Parathyroid adenoma (tissue), 2 donors: ENCODE data around the gene RUNX2.

Source experiments
- H2AFZ ChIP-seq: fragments of 300-600 bp; sonication (generic); one replicate; pipeline ENCODE4 v1.7.0; 2017; ENCODE audit warnings: antibody characterized with exemption, mild to moderate bottlenecking
- H3K27ac ChIP-seq: fragments of 300-600 bp; sonication (generic); one replicate; pipeline ENCODE4 v1.7.0; 2017
- H3K27me3 ChIP-seq: fragments of 300-600 bp; sonication (generic); one replicate; pipeline ENCODE4 v1.7.0; 2017; ENCODE audit warnings: low read length; ENCODE audit not compliant: control insufficient read depth, insufficient read depth
- H3K36me3 ChIP-seq: fragments of 300-600 bp; sonication (generic); one replicate; pipeline ENCODE4 v1.7.0; 2017; ENCODE audit warnings: low read length; ENCODE audit not compliant: control insufficient read depth, insufficient read depth
- H3K4me1 ChIP-seq: fragments of 300-600 bp; sonication (generic); one replicate; pipeline ENCODE4 v1.7.0; 2017; ENCODE audit warnings: control low read depth
- H3K4me2 ChIP-seq: fragments of 300-600 bp; sonication (generic); one replicate; pipeline ENCODE4 v1.7.0; 2017; ENCODE audit warnings: low read length
- H3K4me3 ChIP-seq: fragments of 300-600 bp; sonication (generic); one replicate; pipeline ENCODE4 v1.7.0; 2017; ENCODE audit warnings: low read depth, low read length
- H3K79me2 ChIP-seq: fragments of 300-600 bp; sonication (generic); one replicate; pipeline ENCODE4 v1.7.0; 2017; ENCODE audit warnings: control low read depth
- H3K9ac ChIP-seq: fragments of 300-600 bp; sonication (generic); one replicate; pipeline ENCODE4 v1.7.0; 2017; ENCODE audit warnings: mild to moderate bottlenecking
- H3K9me3 ChIP-seq: fragments of 300-600 bp; sonication (generic); one replicate; pipeline ENCODE4 v1.7.0; 2017; ENCODE audit warnings: low read length; ENCODE audit not compliant: control insufficient read depth
- CTCF ChIP-seq: fragments of 300-600 bp; sonication (generic); IDR thresholded peaks from one replicate; pipeline ENCODE4 v1.7.0; 2017; ENCODE audit warnings: antibody characterized with exemption, mild to moderate bottlenecking
- donor health status: primary hyperparathyroidism.

RUNX2 gene

GRCh38 chr6:45568626-45569025 lies 240.5 kb downstream of the RUNX2 start:
- no peak overlapping the region for H2AFZ ChIP-seq
- no peaks in the 10 kb centered on the region for H3K9me3 ChIP-seq
- H3K27me3 ChIP-seq = no peaks in the 10 kb centered on the region
- H3K9ac ChIP-seq = no peak overlapping the region
- H3K27ac ChIP-seq = no peak overlapping the region
- H3K4me3 ChIP-seq = no peak overlapping the region
- H3K4me2 ChIP-seq = no peak overlapping the region
- H3K4me1 ChIP-seq = no peaks in the 10 kb centered on the region
- no peak for TF ChIP-seq CTCF
- no peaks in the 10 kb centered on the region for H3K36me3 ChIP-seq
- no peaks in the 10 kb centered on the region for H3K79me2 ChIP-seq

DNA sequence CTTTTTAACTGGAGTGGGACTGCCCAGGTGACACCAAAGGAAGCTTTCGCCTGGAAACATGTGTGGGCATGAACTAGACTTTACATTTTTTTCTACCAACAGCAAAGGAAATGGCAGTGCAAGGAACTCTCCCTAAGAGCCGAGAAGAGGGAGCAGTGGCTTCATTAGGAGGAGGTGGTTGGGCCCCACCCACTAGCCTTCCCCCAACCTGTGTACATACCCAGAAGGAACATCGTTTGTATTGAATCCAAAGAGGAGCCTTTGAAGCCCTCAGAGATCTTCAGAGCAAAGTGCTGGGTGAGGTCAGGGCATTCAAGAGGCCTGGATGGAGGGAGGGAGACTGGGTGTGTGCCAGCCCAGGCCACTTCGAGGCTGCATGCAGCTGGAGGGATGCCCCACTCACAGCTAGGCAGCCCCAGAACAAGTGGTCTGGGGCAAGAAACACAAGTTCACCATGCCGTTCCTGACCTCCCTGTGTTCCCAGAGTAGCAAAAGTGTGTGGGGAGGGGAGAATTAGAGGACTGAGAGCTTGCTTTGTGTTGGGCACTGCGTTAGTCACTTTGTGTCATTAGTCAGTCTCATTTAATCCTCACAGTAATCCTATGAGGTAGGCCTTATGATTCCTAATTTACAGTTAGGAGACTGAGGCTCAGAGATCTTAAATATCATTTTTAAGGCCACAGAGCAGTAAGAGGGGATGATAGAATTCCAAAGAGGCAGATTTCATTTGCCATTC lies 241.2 kb downstream of the RUNX2 start:
- no peaks in the 10 kb centered on the region for H3K27me3 ChIP-seq
- no peaks in the 10 kb centered on the region for H3K79me2 ChIP-seq
- H3K27ac ChIP-seq = no peak overlapping the region
- H3K36me3 ChIP-seq = no peaks in the 10 kb centered on the region
- H3K9ac ChIP-seq = no peak overlapping the region
- H3K4me3 ChIP-seq = no peak overlapping the region
- H2AFZ ChIP-seq = no peak overlapping the region
- no peaks in the 10 kb centered on the region for H3K4me1 ChIP-seq
- no peak for TF ChIP-seq CTCF
- no peak overlapping the region for H3K4me2 ChIP-seq
- H3K9me3 ChIP-seq = no peaks in the 10 kb centered on the region

DNA sequence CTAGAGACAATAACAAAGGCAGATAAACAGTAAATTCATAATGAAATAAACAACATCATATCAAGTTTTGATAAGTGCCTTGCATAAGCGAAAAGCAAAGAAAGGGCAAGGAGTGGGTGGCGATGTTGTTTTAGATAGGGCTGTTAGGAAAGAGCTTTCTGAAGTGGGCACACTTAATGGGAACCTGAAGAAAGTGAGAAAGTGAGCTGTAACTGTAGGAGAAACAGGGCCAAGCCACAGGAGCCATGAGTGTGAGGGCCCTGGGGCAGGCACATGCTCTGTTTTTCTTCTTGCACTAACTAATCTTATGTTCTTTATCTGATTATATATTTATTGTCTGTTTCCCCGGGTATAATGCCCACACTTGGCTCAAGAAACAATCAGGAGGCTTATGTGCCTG lies 243.0 kb downstream of the RUNX2 start:
- no peak overlapping the region for H3K27ac ChIP-seq
- H3K4me2 ChIP-seq = no peak overlapping the region
- H3K4me1 ChIP-seq = no peaks in the 10 kb centered on the region
- no peak overlapping the region for H3K9ac ChIP-seq
- no peaks in the 10 kb centered on the region for H3K27me3 ChIP-seq
- TF ChIP-seq CTCF = no peak
- H3K9me3 ChIP-seq = no peaks in the 10 kb centered on the region
- no peaks in the 10 kb centered on the region for H3K36me3 ChIP-seq
- H2AFZ ChIP-seq = no peak overlapping the region
- H3K4me3 ChIP-seq = no peak overlapping the region
- H3K79me2 ChIP-seq = no peaks in the 10 kb centered on the region

GRCh38 chr6:45572833-45573232 lies 244.7 kb downstream of the RUNX2 start:
- Histone ChIP-seq H3K79me2 (no peaks in the 10 kb centered on the region), H3K27ac (no peak overlapping the region), H3K9ac (no peak overlapping the region), H3K9me3 (no peaks in the 10 kb centered on the region), H3K4me1 (no peaks in the 10 kb centered on the region), H3K36me3 (no peaks in the 10 kb centered on the region), H3K4me2 (no peak overlapping the region), H3K27me3 (no peaks in the 10 kb centered on the region), H2AFZ (no peak overlapping the region), H3K4me3 (no peak overlapping the region)
- TF ChIP-seq CTCF = no peak

- H3K4me1 ChIP-seq = no peaks in the 10 kb centered on the region
Measured at GRCh38 chr6:45574014-45574461, 245.9 kb downstream of the RUNX2 start.

More at GRCh38 chr6:45574014-45574461, 245.9 kb downstream of the RUNX2 start:
- Histone ChIP-seq H3K4me2 (no peak overlapping the region), H2AFZ (no peak overlapping the region), H3K79me2 (no peaks in the 10 kb centered on the region), H3K36me3 (no peaks in the 10 kb centered on the region), H3K27me3 (no peaks in the 10 kb centered on the region), H3K9ac (no peak overlapping the region), H3K27ac (no peak overlapping the region), H3K9me3 (no peaks in the 10 kb centered on the region), H3K4me3 (no peak overlapping the region)
- TF ChIP-seq CTCF = no peak
